ENCODE results near the gene SLC2A5.
"Not testable (repeated sequence)": the region's sequence is repeated elsewhere in the genome, so short reads cannot be mapped to it uniquely, and the experiment has no call there.

SLC2A5 gene, protein sequence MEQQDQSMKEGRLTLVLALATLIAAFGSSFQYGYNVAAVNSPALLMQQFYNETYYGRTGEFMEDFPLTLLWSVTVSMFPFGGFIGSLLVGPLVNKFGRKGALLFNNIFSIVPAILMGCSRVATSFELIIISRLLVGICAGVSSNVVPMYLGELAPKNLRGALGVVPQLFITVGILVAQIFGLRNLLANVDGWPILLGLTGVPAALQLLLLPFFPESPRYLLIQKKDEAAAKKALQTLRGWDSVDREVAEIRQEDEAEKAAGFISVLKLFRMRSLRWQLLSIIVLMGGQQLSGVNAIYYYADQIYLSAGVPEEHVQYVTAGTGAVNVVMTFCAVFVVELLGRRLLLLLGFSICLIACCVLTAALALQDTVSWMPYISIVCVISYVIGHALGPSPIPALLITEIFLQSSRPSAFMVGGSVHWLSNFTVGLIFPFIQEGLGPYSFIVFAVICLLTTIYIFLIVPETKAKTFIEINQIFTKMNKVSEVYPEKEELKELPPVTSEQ

DNA sequence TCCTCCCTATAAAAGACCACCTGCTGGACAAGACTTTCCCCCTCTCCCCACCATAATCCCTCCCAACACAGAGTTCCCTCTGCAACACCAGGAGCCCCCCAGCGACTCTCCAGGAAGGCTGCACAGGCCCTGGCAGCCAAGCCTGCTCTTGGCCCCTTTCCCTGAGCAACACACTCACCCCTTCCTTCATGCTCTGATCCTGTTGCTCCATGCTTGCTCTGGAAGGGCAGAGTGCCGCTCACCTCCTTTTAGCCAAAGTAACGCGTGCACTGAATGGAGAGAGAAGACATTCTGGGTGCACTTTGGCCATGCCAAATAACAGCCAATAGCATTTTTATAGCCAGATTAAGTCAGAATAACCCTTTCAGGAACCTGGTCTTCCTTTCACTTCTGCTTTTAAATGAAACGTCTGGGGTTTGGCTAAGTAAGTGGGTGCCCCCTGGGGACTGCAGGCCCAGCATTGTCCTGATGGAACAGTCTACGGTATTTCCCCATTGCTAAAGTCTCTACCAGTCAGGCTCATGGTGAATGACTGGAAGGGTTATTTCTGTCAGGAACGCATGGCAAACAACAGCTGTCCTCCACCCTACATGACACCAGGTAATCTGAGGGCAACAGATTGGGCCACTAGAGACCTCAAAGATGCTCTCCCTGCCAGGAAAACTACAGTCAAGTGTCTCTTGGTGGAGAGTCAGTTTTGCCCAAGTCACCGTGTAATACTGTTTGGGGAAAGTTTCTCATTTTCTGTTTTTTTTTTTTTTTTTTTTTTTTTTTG, at the start of gene SLC2A5:
SLC2A5 (minus strand) TSS at position 310 of the 775 bp plus-strand sequence; CDS start at position 211, 99 bp downstream.
- no peak for DNase-seq

DNA sequence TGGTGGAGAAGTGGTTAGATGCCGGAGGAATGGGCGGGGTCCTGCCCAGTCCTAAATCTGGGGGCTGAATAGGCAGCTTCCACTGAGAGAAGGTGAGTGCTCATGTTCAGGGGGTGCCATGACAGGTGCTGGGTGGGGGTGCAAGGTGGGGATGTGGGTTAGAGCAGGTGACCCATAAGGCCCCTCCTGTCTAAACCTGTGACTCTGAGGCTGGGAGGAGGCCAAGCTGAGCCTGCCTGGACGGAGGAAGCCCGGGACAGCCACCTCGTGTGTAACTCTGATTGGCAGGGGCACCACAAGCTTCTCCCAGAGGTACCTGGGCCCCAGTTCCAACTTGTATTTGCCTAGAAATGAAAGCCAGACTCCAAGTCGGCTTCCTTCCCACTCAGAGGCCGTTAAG, 48.8 kb upstream of the SLC2A5 start:
- DNase-seq: no peak

DNA sequence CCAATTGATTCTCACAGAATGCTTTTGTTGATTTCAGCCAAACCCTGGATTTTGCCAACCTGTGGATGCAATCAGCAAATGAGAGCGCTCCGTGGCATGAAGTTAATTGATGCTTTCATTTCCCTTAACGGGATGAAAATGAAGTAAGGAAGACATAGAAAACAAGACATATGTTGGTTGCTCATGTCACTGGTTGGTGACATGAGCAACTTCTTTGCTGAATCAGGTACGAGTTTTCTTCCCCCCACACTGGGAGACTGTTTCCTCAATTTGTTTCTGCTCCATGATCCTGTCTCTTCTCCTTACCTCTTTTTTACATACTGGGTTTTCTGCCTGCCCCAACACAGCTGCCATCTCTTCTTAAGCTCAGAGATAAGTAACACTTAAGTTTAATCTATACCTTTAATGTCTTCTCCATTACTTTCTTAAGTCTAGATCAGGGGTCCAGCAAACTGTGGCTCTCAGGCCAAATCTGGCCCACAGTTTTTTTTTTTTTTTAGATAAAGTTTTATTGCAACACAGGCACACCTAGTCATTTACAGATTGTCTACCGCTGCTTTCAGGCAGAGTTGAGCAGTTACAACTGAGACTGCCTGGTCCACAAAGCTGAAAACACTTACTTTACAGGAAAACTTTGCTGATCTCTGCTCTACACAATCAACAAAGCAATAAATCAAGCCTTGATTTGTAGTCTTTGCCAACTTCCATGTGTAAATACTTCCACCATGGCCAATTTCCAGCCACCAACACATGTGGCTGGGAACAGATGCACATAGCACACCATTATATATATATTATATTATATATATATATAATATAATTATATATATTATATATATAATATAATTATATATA, 46.1 kb upstream of the SLC2A5 start:
- DNase-seq: no peak

DNA sequence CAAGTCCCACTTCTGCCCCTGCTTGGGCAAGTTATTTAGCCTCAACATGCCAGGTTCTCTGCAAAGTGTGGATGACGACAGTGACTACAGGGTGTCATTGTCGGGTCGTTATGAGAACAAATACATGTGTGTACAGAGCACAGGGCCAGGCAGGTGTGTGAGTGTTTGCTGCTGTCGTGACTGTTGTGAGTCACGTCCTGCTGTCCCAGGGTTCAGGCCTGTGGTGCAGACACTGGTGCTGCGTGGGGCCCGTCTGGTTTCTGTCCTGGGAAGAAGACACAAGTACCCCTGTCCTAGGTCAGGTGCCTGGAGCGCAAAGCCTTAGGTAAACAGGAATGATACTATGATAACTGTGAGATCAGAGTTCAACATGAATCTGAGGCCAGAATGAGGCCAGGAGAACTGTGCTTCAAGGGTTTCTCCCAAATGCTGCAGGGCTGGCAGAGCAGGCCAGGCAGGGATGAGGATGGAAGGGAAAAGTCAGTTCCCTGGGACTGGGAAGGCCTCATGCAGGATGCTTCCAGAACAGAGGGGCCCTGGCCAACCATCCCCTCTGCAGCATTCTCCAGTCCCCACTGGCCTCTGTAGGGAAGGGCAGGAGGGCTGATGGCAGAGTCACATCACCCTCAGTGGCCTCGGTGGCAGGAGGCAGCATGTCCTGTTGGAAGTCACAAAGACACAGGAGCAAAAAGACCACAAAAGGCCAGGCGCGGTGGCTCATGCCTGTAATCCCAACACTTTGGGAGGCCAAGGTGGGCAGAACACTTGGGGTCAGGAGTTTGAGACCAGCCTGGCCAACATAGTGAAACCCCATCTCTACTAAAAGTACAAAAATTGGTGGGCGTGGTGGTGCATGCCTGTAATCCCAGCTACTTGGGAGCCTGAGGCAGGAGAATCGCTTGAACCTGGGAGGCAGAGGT, 43.8 kb upstream of the SLC2A5 start:
- DNase-seq: no peak

DNA sequence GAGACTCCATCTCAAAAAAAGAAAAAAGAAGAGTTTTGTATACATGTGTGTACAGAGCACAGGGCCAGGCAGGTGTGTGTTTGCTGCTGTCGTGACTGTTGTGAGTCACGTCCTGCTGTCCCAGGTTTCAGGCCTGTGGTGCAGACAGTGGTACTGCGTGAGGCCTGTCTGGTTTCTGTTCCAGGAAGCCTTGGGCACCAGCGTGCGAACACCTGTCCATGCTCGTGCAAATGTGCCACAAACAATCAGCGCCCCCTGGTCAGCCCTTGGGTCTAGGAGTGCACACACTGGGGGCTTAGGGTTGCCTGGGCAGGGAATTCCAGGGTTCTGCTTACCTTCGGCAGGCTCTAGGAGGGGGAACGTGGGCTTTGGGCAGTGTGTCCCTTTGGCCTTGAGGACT, 42.5 kb upstream of the SLC2A5 start:
- DNase-seq: no peak

DNA sequence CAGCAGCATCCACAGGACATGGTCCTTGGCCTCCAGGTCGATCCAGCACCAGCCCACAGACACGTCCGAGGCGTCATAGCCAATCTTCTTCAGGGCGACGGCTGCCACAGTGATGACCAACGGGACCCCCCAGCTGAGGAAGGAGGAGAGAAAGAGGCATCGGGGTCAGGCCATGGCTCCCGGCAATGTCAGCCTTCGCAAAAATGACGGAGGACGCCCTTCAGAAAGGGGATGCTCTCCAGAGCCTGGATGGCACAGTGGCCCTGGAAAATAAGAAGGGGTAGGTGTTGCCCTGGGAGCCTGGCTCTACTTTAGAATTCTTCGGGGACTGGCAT, 41.9 kb upstream of the SLC2A5 start:
- DNase-seq: no peak

DNA sequence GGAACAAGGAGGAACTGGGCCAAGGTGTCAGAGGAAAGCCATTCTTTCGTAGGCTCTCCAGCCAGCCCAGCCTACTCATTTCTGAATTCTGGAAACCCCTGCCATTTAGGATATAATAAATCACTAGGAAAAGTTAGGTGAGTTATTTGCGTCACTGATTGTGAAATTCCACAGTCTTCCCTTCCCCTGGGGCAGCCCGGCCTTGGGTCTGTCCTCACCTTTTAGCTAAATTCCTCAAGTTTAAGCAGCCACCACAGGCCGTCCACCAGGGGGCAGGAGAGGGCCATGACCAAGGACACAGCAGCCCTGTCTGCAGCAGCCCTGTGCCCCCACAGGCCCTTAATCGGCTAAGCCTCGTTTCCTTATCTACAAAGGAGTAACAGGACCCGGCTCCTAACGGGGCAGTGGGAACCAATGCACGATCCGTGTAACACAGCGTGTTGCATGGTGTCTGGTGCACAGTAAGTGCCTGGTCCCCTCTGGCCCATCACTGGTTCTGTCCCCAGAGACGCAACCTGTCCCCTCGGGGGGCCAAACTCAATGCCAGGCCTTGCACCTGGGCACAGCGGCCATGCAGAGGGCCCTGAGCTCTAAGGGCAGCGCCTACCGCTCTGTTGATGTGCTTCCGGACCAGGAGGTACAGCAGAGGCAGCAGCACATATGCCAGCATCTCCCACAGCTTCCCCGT, 41.4 kb upstream of the SLC2A5 start:
- peak; percentile 86 for DNase-seq

DNA sequence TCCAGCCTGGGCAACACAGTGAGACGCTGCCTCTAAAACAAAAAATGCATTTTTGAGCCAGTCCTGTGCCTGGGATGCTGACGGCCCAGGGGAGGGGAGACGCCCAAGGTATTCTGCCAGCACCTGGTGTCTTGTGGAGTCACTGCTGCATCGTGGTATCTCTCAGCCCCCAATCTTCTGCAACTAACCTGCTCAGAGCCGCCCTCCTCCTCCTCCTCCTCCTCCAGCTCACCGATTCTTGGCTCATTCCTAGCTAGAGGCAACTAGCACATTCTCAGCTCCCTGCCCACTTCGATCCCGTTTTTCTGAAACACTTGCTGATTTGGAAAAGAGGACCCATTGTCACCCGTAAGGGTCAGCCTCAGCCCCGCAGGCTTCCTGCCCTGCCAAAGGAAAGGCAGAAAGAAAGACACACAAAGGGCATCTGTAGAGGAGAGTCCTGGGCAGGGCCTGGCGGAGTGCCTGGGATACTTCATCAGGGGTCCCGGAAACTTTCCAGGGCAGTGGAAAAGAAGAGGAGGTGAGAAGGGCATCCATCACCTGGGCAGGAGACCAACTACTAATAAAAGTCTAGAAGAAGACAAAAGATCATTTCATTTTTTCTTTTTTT, 38.7 kb upstream of the SLC2A5 start:
- no peak for DNase-seq

DNA sequence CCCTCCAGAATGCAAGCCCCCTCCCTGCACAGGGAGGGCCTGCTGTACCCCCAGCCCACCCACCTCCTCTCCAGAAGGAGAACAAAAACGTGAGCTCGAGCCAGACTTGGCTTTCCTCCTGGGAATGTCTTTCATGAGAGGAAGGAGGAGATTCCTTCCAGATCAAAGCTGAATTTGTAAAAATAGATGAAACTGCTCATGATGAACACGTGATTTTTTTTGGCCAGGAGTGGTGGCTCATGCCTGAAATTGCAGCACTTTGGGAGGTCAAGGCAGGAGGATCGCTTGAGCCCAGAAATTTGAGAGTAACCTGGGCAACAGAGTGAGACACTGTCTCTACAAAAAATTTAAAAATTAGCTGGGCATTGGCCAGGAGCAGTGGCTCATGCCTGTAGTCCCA, 37.7 kb upstream of the SLC2A5 start:
- no peak for DNase-seq

DNA sequence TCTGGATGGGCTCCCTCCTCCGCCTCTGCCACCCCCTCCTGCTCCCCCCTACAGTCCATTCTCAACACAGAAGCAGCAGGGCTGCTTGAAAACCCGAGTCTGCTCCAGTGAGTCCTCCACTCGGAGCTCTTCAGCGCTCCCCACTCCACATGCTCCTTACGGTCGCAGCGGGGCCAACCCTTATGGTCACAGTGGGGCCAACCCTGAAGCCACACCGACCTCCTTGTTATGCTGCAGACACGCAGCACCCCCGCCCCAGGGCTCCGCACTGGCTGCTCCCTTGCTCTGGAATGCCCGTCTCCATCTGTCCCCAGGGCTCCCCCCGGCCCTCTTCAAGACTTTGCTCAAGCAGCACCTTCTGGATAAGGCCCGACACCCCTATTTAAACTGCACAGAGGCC, 36.9 kb upstream of the SLC2A5 start:
- no peak for DNase-seq

DNA sequence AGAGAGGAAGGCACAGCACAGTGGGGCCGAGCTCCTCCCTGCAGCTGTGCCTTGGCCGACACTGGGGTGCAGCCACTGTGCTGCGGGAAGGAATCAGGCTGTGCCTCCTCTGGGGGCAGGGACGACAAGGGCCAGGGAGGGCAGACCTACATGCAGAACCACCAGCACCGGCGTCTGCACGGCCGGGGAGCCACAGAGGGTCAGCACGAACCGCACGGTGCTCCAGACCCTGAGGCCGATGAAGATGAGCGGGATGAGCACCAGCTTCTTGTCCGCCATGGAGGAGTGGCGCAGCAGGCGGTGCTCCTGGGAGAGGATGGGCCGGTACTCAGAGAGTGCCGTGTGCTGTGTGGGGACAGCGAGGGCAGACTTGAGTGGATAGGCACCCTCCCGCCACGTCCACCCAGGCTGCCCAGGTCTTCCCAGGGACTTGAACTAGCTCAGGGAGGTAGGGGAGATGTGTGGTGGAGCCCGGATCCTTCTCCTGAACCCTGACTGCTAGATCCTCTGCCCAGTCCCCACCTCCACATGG, 36.0 kb upstream of the SLC2A5 start:
- no peak for DNase-seq

DNA sequence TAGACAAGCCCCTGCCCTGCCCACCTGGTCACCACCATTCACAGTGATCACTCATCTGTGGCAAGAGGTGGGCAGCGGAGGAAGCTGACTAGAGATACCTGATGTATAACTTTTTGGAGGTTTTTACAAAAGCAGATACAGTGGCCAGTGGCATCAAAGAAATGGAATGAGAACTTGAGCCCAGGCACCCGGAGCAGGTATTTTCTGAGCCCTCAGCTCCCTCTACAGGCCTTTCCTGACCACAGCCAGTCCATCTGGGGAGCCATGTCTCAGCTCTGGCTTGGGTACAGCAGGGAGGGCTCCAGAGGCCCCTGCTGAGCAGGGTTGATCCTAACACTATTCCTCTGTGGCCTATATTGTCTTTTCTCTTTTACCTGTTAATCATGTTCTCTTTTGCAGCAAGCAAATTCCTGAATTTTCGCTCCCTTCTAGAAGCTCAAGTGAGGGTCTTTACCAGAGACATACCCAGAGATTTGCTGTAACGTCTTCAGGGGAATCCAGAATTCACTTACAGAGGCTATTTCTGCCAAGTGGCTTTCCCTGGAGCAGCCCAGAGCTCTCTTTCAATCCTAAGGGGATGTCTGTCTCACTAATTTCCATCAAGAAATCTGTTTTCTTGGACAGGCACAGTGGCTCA, 32.2 kb upstream of the SLC2A5 start:
- no peak for DNase-seq

DNA sequence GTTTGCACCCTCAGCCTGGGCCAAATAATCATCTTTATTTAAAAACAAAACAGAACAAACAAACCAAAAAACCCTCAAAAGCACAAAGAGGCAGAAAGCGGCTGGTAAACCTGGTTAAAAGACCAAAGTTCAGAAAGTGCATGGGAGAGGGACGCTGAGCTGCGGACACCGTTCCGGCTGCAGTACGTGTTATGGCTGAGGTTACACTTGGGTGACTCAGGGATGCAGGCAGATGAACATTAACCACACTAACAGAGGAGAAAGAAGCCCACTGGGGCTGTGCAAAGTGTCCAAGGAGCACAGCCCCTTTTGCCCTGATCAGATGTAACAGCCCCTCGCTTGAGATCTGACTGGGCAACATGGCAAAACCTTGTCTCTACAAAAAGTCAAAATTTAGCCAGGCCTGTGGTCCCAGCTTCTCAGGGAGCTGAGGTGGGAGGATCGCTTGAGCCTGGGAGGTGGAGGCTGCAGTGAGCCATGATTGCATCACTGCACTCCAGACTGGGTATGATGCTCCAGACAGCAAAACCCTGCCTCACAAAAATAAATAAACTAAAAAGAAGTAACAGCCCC, 31.1 kb upstream of the SLC2A5 start:
- no peak for DNase-seq

DNA sequence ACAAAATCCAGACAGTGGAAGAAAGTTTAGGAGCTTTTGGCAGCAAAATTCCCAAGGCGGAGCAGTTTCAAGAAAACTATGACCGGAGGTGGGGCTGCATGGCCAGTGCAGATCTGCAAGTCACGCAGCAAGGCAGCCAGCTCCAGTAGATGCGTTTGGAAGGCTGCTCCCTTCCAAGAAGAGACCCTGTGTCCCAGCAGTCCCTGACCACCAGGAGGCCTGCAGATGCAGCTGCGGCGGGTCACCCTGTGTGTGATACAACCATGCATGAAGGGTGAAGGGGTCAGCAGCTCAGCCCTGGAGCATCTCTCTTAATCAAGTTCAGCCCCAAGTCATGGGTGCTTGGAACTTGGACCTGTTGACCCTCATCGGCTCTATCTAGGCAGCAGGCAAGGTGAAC, 30.1 kb upstream of the SLC2A5 start:
- no peak for DNase-seq

DNA sequence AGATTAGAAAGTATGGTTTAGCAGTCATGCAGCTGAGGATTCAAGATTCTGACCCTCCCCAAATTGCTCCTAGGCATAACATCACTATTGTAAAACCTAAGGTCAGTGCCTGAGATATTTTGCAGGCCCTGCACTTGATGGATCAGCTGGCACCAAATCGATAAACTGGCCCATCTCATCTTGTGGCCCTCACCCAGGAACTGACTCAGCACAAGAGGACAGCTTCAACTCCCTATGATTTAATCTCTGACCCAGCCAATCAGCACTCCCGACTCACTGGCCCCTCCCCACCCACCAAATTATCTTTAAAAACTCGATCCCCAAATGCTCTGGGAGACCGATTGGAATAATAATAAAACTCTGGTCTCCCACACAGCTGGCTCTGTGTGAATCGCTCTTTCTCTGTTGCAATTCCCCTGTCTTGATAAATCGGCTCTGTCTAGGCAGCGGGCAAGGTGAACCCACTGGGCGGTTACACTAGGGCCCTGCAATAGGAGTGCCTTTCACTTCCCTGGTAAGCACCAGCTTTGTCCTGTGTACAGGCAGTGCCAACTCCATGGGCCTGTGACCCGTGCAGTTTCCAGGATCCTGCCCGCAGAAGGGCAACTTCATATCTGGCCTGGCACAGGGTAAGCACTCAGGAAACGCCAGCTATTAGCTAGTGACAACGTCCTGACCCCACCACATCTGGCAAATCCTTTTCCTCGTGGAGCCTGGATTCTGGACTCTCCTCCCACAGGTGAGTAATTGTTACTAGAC, 28.7 kb upstream of the SLC2A5 start:
- no peak for DNase-seq

DNA sequence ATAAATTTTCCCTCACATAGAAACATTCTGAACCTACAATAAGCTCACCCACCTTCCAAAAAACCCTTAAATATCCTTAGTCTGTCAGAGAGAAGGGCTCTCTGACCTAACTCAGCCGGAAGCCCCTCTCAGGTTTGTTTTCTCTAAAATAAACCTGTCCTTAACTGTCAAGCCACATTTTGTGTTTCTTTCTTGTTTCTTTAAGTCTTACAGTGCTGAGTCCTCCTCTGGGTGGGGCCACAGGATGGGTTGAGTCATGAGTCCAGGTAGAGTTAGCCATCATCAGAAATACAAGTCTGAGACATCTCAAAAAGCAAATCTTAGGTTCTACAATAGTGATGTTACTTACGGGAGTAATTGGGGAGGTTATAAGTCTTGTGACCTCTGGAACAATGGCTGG, 26.4 kb upstream of the SLC2A5 start:
- no peak for DNase-seq

DNA sequence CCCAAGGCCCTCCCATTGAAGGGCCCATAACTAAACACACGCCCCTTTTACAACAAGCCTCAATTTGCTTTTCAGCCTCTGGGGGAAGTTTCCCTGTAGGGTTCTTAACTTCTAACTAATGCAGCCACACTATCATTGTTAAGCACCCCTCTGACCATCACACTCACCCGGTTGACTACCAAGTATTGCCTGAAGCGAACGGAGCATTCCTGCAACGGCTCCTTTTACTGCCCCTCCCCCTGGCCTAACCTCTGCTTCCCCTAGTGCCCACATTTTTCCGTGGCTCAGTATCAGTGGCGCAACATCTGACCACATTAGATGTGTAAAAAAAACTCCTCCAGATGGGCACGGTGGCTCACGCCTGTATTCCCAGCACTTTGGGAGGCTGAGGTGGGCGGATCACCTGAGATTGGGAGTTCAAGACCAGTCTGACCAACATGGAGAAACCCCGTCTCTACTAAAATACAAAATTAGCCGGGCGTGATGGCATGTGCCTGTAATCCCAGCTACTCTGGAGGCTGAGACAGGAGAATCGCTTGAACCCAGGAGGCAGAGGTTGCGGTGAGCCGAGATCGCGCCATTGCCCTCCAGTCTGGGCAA, 24.7 kb upstream of the SLC2A5 start:
- DNase-seq: not testable (repeated sequence)

DNA sequence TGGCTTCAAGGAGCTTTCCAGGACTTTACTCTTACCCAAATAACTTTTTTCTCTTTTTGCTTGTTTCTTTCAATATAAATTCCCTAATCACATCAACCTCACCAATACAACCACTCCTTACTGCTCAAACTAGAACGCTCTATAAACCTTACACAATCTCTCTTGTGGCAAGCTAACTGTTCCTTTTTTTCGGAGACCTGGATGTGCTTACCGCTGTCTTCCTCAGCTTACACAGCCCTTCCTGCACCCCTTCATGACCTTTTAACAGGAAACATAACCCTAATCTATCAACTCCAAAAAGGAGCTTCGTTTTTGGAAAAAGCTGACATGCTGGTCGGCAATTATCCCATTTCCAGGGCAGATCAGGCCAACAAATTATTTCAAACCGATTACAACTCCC, 24.1 kb upstream of the SLC2A5 start:
- DNase-seq: no peak

DNA sequence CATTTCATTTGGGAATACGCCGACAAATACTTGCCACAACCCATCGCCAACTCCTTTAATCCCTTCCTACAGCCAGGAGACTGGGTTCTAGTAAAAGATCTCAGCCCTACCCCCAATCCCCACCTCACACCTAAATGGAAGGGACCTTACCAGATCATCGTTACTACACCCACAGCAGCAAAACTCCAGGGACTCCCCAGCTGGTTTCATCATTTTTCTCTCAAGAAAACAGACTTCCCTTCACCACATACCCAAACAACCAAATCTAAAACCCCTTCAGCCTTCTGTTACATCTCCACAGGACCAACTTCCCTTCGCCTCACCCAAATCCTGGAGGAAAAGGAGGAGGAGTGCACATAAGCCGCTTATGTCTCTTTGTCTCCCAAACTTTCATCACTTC, 23.7 kb upstream of the SLC2A5 start:
- DNase-seq: no peak

Measured in left hindlimb (tissue), 1 donor.